Stimulated activated CD8-positive, alpha-beta memory T cell treated with anti-CD3 and anti-CD28 coated beads, Interleukin-12 subunit alpha, Interleukin-12 subunit beta, amount 100 ng/mL, for 24 hours (primary cell): Measurements from ENCODE around the gene RSRP1.

Source experiments
- DNase-seq: peaks from one replicate; pipeline ENCODE4 v3.0.0-alpha.2; 2020; ENCODE audit errors: extremely low read depth

RSRP1 gene

DNA sequence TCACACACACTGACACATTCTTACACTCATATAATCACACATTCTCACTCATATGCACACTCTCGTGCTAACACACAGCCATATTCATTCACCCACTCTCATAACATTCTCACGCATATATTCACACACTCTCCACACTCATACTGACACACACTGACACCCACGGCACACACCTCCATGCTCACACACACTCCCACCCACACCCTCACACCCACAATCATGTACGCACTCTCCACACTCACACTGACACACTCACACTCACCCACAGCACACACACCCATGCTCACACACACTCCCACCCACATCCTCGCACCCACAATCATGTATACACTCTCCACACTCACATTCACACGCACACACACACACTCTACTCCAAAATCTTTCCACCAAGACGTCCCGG, 53.2 kb downstream of the RSRP1 start:
- no peak for DNase-seq

DNA sequence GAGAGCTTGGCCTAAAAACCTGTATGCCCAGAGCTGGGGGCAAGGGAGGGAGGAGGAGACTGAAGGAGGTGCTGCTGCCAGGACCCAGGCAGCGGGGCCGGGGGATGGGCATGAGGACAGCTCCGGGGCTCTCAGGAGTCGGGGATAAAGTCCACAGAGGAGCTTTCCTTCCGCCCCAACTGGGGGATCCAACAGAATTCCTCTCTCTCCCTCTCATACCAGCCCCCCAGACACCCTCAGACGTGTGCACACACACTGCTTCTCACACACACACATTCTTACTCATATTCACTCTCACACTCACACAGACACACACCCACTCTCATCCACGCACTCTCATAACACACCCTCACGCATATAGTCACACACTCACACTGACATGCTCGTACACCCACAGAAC, 54.0 kb downstream of the RSRP1 start:
- no peak for DNase-seq
